Panc1 (cell line): Measurements from ENCODE around the gene USP31.

ENCODE experiments used
- TF ChIP-seq, protein P1 (sequence below): fragments of 450-650 bp; IDR thresholded peaks from 2 replicates; pipeline ENCODE4 v1.5.1; 2017; ENCODE audit warnings: mild to moderate bottlenecking
- TF ChIP-seq, protein P2 (sequence below), 2 experiments: IDR thresholded peaks; 2 replicates each; pipeline ENCODE4 v1.6.1; 2011 to 2012; ENCODE audit warnings: low read depth in 2 of 2, control low read depth in 1 of 2, low read length in 1 of 2, mild to moderate bottlenecking in 1 of 2, moderate library complexity in 1 of 2; ENCODE audit not compliant: insufficient read depth in 1 of 2

DNA sequence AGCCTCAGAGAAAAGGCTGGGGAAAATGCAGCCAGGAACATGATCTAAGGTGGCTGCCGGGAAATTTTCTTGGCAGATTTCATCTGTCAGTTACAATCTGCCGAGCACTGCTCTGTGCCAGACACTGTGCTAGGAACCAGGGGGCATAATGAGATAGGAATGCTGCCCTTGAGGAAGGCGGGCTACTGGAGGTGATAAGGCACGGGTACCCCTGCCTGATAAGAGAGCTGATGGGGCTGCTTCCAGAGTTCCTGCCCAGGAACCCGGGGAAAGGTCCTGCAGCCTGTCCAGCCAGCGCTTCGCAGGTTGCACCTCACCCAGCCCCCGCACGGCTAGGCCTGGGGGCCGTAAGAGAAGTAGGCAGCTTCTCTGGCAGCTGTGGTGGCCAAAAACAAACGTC lies 36.4 kb upstream of the USP31 start:
- TF ChIP-seq, protein P1, sequence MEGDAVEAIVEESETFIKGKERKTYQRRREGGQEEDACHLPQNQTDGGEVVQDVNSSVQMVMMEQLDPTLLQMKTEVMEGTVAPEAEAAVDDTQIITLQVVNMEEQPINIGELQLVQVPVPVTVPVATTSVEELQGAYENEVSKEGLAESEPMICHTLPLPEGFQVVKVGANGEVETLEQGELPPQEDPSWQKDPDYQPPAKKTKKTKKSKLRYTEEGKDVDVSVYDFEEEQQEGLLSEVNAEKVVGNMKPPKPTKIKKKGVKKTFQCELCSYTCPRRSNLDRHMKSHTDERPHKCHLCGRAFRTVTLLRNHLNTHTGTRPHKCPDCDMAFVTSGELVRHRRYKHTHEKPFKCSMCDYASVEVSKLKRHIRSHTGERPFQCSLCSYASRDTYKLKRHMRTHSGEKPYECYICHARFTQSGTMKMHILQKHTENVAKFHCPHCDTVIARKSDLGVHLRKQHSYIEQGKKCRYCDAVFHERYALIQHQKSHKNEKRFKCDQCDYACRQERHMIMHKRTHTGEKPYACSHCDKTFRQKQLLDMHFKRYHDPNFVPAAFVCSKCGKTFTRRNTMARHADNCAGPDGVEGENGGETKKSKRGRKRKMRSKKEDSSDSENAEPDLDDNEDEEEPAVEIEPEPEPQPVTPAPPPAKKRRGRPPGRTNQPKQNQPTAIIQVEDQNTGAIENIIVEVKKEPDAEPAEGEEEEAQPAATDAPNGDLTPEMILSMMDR, result no peak
- TF ChIP-seq, protein P2, sequence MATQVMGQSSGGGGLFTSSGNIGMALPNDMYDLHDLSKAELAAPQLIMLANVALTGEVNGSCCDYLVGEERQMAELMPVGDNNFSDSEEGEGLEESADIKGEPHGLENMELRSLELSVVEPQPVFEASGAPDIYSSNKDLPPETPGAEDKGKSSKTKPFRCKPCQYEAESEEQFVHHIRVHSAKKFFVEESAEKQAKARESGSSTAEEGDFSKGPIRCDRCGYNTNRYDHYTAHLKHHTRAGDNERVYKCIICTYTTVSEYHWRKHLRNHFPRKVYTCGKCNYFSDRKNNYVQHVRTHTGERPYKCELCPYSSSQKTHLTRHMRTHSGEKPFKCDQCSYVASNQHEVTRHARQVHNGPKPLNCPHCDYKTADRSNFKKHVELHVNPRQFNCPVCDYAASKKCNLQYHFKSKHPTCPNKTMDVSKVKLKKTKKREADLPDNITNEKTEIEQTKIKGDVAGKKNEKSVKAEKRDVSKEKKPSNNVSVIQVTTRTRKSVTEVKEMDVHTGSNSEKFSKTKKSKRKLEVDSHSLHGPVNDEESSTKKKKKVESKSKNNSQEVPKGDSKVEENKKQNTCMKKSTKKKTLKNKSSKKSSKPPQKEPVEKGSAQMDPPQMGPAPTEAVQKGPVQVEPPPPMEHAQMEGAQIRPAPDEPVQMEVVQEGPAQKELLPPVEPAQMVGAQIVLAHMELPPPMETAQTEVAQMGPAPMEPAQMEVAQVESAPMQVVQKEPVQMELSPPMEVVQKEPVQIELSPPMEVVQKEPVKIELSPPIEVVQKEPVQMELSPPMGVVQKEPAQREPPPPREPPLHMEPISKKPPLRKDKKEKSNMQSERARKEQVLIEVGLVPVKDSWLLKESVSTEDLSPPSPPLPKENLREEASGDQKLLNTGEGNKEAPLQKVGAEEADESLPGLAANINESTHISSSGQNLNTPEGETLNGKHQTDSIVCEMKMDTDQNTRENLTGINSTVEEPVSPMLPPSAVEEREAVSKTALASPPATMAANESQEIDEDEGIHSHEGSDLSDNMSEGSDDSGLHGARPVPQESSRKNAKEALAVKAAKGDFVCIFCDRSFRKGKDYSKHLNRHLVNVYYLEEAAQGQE (IDR thresholded peaks at IDR 0.05; ENCODE audit: insufficient read depth in 1 of 2, low read depth in 2 of 2, low read length in 1 of 2), result no peak
